Neutrophil (primary cell): ENCODE results near the gene ASXL2.

Experiments
- H3K27ac ChIP-seq: fragments of 200-600 bp; sonication (generic); 2 replicates; pipeline ENCODE4 v1.5.1; 2016; ENCODE audit warnings: mild to moderate bottlenecking, moderate library complexity
- H3K27me3 ChIP-seq: fragments of 200-600 bp; sonication (generic); 2 replicates; pipeline ENCODE4 v1.6.0; 2016; ENCODE audit warnings: mild to moderate bottlenecking
- H3K36me3 ChIP-seq: fragments of 200-600 bp; sonication (generic); 2 replicates; pipeline ENCODE4 v1.5.1; 2017
- H3K4me1 ChIP-seq, 2 experiments: fragments of 200-600 bp in 1 of 2; sonication (generic) in 1 of 2; 1 replicate in 1 of 2; 2 replicates in 1 of 2; pipeline versions ENCODE4 v1.5.1 to v1.6.1; 2013 to 2016; ENCODE audit warnings: low read depth in 1 of 2, low read length in 1 of 2, mild to moderate bottlenecking in 1 of 2, moderate library complexity in 1 of 2; ENCODE audit not compliant: control insufficient read depth in 1 of 2, insufficient read depth in 1 of 2
- H3K4me3 ChIP-seq, 2 experiments: fragments of 200-600 bp in 1 of 2; sonication (generic) in 1 of 2; 1 replicate in 1 of 2; 2 replicates in 1 of 2; pipeline ENCODE4 v1.5.1; 2013 to 2016; ENCODE audit warnings: low read depth in 1 of 2, low read length in 1 of 2, mild to moderate bottlenecking in 1 of 2, moderate library complexity in 1 of 2
- H3K9me3 ChIP-seq: fragments of 200-600 bp; sonication (generic); 2 replicates; pipeline ENCODE4 v1.5.1; 2016
- TF ChIP-seq, protein P1 (sequence below): fragments of 200-600 bp; sonication (generic); IDR thresholded peaks from 2 replicates; pipeline ENCODE4 v1.5.1; 2016; ENCODE audit warnings: antibody characterized with exemption

ASXL2 gene

DNA sequence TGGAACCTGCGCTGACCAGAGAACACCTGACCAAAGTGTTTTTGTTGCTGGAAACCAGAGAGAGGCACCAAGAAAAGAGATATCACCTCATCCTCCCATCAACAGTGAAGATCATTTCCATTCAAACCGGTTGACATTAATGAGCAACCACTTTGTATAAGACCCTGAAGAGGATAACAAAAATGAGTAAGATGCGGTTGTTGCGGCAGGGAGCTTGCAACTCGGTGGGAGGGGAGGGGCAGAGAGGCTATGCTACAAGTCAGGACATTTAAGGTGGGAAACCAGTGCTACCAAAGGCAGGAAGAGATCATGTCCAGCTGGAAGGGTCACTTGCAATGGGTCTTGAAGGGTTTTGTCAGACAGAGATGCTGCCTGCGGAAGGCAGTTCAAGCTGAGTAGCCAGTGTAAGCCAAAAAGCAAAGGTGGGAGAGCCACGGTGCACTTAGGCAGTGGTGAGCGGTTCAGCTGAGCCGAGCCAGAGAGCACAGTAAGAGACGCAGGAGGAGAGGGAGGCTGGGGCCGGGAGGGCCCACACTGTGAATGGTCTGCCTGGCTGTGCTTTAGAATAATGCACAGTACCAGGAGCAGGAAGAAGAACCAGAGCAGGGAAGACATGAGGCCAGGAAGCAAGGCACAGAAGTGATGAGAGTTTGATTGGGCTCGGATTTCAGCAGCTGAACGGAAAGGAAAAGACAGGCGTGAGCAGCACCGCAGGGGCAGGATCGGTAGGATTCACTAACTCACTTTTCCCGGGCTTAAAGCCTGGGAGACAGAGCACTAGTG lies 180.5 kb downstream of the ASXL2 start:
- Histone ChIP-seq H3K36me3 (no peaks in the 10 kb centered on the region), H3K9me3 (no peaks in the 10 kb centered on the region), H3K27me3 (no peaks in the 10 kb centered on the region), H3K27ac (no peak overlapping the region), H3K4me3 (no peak overlapping the region), H3K4me1 (no peaks in the 10 kb centered on the region)
- TF ChIP-seq, protein P1, sequence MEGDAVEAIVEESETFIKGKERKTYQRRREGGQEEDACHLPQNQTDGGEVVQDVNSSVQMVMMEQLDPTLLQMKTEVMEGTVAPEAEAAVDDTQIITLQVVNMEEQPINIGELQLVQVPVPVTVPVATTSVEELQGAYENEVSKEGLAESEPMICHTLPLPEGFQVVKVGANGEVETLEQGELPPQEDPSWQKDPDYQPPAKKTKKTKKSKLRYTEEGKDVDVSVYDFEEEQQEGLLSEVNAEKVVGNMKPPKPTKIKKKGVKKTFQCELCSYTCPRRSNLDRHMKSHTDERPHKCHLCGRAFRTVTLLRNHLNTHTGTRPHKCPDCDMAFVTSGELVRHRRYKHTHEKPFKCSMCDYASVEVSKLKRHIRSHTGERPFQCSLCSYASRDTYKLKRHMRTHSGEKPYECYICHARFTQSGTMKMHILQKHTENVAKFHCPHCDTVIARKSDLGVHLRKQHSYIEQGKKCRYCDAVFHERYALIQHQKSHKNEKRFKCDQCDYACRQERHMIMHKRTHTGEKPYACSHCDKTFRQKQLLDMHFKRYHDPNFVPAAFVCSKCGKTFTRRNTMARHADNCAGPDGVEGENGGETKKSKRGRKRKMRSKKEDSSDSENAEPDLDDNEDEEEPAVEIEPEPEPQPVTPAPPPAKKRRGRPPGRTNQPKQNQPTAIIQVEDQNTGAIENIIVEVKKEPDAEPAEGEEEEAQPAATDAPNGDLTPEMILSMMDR, result no peak

DNA sequence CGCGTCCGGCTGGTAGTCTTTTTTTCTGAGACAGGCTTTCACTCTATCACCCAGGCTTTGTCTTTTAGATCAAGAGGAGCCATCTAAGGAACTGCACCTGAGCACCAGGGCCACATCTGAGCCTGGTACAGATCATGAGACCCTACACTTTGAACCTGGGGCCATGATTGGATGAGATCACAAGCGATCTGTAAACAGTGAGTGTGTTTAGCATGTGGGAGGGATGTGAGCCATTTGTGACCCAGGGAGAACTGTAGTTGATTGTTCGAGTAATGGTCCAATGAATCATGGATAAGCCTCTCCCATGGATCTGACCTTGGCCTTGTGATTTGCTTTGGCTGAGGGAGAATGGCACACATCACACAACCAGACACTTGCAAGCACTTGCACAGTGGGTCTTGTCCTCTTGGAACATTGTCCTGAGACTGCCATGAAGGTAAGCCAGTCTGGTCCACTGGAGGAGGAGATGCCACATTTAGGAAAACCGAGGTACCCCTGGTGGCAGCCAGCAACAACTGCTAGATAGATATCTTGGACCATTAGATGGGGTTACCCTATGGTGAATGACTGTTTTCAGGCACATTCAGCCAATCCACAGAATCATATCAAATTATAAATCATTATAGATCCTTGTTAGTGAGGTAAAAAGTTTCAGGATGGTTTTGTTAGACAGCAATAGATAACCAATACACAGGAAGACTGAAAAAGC lies 185.4 kb downstream of the ASXL2 start:
- Histone ChIP-seq H3K36me3 (no peaks in the 10 kb centered on the region), H3K9me3 (no peaks in the 10 kb centered on the region), H3K4me1 (no peaks in the 10 kb centered on the region), H3K27me3 (no peaks in the 10 kb centered on the region), H3K27ac (no peak overlapping the region), H3K4me3 (no peak overlapping the region)
- TF ChIP-seq, protein P1, result no peak

DNA sequence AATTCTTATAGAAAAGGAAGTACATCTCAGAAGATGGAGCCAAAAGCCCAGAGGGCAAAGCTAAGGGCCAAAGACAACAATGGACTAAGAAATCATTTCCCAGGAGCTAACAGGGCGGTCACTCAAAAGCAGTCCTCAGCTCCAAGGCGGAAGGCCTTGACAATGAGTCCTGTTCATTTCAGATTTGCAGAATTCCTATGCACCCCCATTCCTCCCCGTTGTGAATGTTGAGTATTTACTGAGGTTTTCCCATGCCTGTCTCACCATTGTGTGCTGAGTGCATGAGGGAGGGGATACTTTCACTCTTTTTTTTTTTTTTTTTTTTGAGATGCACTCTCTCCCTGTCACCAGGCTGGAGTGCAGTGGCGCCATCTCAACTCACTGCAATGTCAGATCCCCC lies 186.1 kb downstream of the ASXL2 start:
- Histone ChIP-seq H3K4me1 (no peaks in the 10 kb centered on the region), H3K27me3 (no peaks in the 10 kb centered on the region)
- TF ChIP-seq, protein P1, result no peak

DNA sequence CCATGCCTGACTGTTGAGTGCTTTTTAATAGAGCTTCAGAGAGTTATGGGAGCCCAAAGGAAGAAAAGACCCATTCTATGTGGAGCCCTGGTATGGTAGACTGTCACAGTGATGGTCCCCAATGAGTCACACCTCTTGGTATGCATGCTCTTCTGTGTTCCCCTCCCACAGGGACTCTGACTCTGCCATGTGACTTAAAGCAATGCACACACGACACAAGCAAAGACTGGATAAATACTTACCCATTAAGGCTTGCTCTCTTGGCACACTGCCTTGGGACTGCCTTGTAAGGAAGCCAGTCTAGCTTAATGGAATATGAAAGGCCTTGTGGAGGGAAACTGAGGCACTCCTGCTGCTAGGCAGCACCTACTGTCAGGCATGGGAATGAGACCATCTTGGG lies 188.2 kb downstream of the ASXL2 start:
- Histone ChIP-seq H3K36me3 (no peaks in the 10 kb centered on the region), H3K27ac (no peak overlapping the region), H3K9me3 (no peaks in the 10 kb centered on the region), H3K4me1 (no peaks in the 10 kb centered on the region), H3K4me3 (no peak overlapping the region), H3K27me3 (no peaks in the 10 kb centered on the region)
- TF ChIP-seq, protein P1, result no peak

More for the DNA sequence above, 186.1 kb downstream of the ASXL2 start:
- Histone ChIP-seq H3K9me3 (no peaks in the 10 kb centered on the region), H3K4me3 (no peak overlapping the region), H3K27ac (no peak overlapping the region), H3K36me3 (no peaks in the 10 kb centered on the region)

DNA sequence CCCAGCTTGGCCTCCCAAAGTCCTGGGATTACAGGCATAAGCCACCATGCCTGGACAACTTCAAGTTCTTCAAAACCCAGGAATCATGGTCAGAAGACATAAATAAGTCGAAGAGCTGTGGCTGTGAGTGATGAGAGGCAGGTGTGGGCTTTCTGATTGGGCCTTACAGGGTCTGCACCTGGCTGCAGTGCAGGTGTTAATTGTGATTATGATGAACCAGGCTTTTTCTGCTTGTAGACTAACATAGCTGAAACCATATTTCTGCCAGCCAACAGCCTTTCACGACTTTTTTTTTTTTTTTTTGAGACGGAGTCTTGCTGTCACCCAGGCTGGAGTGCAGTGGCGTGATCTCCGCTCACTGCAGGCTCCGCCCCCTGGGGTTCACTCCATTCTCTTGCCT lies 190.1 kb downstream of the ASXL2 start:
- no peak overlapping the region for H3K4me3 ChIP-seq
- H3K27me3 ChIP-seq, result peaks cover 6% of the 10 kb centered on the region
- TF ChIP-seq, protein P1, result no peak
- H3K27ac ChIP-seq, result no peak overlapping the region
- H3K4me1 ChIP-seq, result no peaks in the 10 kb centered on the region
- no peaks in the 10 kb centered on the region for H3K36me3 ChIP-seq
- H3K9me3 ChIP-seq, result no peaks in the 10 kb centered on the region
